Measurements from ENCODE around the gene GPR84.

Gene GPR84

GRCh38 chr12:54352891-54353874 is 11.1 kb downstream of the GPR84 start:
- peaks cover 9% of the 10 kb centered on the region for H3K36me3 ChIP-seq (ENCODE audit: control insufficient read depth, insufficient read depth, low read length)
- DNase-seq (ENCODE audit: extremely low read depth, insufficient read length), result no peak
- TF ChIP-seq, protein P1, sequence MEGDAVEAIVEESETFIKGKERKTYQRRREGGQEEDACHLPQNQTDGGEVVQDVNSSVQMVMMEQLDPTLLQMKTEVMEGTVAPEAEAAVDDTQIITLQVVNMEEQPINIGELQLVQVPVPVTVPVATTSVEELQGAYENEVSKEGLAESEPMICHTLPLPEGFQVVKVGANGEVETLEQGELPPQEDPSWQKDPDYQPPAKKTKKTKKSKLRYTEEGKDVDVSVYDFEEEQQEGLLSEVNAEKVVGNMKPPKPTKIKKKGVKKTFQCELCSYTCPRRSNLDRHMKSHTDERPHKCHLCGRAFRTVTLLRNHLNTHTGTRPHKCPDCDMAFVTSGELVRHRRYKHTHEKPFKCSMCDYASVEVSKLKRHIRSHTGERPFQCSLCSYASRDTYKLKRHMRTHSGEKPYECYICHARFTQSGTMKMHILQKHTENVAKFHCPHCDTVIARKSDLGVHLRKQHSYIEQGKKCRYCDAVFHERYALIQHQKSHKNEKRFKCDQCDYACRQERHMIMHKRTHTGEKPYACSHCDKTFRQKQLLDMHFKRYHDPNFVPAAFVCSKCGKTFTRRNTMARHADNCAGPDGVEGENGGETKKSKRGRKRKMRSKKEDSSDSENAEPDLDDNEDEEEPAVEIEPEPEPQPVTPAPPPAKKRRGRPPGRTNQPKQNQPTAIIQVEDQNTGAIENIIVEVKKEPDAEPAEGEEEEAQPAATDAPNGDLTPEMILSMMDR (IDR thresholded peaks at IDR 0.05; ENCODE audit: insufficient read depth, low read length, poor library complexity, severe bottlenecking), result no peak
- no peaks in the 10 kb centered on the region for H3K27me3 ChIP-seq (replicated peaks; ENCODE audit: control insufficient read depth, insufficient read depth, low read length)
- no peak overlapping the region for H3K4me3 ChIP-seq (replicated peaks; ENCODE audit: low read depth, low read length)

DNA sequence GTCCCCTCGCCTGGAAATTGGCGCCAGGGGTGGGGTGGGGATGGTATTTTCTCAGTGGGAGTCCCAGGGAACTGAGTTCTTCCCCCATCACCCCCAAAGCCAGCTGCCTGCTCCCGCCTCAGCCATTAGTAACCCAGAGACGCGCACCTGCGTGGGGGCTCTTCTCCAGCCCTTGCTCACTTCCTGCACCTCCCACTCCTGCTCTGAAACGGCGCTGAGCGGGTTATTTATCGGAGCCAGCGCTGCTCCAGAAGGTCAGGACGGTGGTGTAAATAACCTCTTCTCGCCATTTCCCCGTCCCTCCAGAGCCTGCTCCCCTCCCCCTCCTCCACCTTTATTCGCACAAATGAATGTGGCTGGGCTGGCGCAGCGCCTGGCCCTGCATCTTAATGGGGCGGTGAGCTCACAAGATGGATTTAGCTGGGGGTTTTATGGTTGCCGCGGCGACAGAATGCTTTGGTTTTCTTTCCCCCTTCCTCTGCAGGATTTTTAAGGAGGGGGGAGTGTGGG is 12.2 kb downstream of the GPR84 start:
- no peak overlapping the region for H3K4me3 ChIP-seq (replicated peaks; ENCODE audit: low read depth, low read length)
- TF ChIP-seq, protein P1 (IDR thresholded peaks at IDR 0.05; ENCODE audit: insufficient read depth, low read length, poor library complexity, severe bottlenecking), result no peak

GRCh38 chr12:54351341-54351740 is 12.9 kb downstream of the GPR84 start:
- no peak for DNase-seq (ENCODE audit: extremely low read depth, insufficient read length)
- H3K4me3 ChIP-seq (replicated peaks; ENCODE audit: low read depth, low read length), result no peak overlapping the region
- H3K36me3 ChIP-seq (ENCODE audit: control insufficient read depth, insufficient read depth, low read length), result peaks cover 10% of the 10 kb centered on the region
- no peaks in the 10 kb centered on the region for H3K27me3 ChIP-seq (replicated peaks; ENCODE audit: control insufficient read depth, insufficient read depth, low read length)
- TF ChIP-seq, protein P1 (IDR thresholded peaks at IDR 0.05; ENCODE audit: insufficient read depth, low read length, poor library complexity, severe bottlenecking), result no peak

More for the DNA sequence above, 12.2 kb downstream of the GPR84 start:
- H3K36me3 ChIP-seq (ENCODE audit: control insufficient read depth, insufficient read depth, low read length), result peaks cover 10% of the 10 kb centered on the region
- DNase-seq (ENCODE audit: extremely low read depth, insufficient read length), result peak; percentile 63
- H3K27me3 ChIP-seq (replicated peaks; ENCODE audit: control insufficient read depth, insufficient read depth, low read length), result no peaks in the 10 kb centered on the region

DNA sequence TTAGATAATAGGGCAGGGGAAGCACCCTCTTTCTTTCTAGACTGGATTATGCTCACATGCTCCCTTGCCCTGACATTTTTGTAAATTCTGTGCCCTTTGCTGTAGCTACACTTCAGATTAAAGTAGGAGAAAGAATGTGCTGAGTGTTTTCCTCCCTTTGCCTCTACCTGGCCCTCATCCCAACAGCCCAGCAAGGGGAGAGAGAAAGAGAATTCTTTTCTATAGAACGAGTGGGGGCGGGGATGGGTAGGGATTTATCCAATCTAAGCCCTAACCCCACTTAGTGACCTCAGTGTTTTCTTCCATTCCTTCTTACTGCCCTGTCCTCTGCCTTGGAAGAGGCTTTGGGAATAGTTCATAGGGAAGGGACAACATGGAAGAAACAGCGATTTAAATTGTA is 13.5 kb downstream of the GPR84 start:
- H3K36me3 ChIP-seq (ENCODE audit: control insufficient read depth, insufficient read depth, low read length), result peaks cover 10% of the 10 kb centered on the region
- TF ChIP-seq, protein P1 (IDR thresholded peaks at IDR 0.05; ENCODE audit: insufficient read depth, low read length, poor library complexity, severe bottlenecking), result no peak

GRCh38 chr12:54349679-54350078 is 14.6 kb downstream of the GPR84 start:
- H3K27me3 ChIP-seq (replicated peaks; ENCODE audit: control insufficient read depth, insufficient read depth, low read length), result no peaks in the 10 kb centered on the region
- H3K36me3 ChIP-seq (ENCODE audit: control insufficient read depth, insufficient read depth, low read length), result peaks cover 12% of the 10 kb centered on the region

More for the DNA sequence above, 13.5 kb downstream of the GPR84 start:
- no peak overlapping the region for H3K4me3 ChIP-seq (replicated peaks; ENCODE audit: low read depth, low read length)
- no peak for DNase-seq (ENCODE audit: extremely low read depth, insufficient read length)
- H3K27me3 ChIP-seq (replicated peaks; ENCODE audit: control insufficient read depth, insufficient read depth, low read length), result no peaks in the 10 kb centered on the region

More at GRCh38 chr12:54349679-54350078, 14.6 kb downstream of the GPR84 start:
- TF ChIP-seq, protein P1 (IDR thresholded peaks at IDR 0.05; ENCODE audit: insufficient read depth, low read length, poor library complexity, severe bottlenecking), result no peak
- DNase-seq (ENCODE audit: extremely low read depth, insufficient read length), result no peak
- no peak overlapping the region for H3K4me3 ChIP-seq (replicated peaks; ENCODE audit: low read depth, low read length)

Data from GM06990 (cell line).